HG02623 (cell line): ENCODE data around the gene COA8.

ENCODE experiments used
- ATAC-seq: cut with Tn5 transposase; IDR thresholded peaks from one replicate; pipeline ENCODE4 v1.9.1; 2021; ENCODE audit warnings: moderate library complexity; ENCODE audit not compliant: unreplicated experiment

The COA8 gene

DNA sequence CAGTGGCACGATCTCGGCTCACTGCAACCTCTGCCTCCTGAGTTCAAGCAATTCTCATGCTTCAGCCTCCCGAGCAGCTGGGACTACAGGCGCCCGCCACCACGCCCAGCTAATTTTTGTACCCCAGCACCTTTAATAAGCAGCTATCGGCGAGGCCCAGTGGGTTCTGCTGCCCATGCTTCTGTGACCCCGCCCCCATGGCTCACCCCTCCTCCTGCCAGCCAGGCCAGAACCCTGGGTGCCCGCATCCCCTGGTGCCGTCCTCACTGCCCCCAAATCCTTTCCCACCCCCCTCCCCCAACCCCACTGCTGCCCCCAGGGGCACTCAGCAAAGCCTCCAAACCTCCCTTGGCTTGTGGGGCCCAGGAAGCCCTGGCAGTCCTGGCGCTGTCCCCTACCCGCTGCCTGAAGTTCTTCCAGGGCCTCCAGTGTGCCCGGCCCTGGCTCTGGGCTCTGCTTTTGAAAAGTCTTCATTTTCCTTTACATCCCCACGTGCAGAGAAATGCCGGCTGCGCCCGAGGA lies 14.8 kb upstream of the COA8 start:
- no peak for ATAC-seq

DNA sequence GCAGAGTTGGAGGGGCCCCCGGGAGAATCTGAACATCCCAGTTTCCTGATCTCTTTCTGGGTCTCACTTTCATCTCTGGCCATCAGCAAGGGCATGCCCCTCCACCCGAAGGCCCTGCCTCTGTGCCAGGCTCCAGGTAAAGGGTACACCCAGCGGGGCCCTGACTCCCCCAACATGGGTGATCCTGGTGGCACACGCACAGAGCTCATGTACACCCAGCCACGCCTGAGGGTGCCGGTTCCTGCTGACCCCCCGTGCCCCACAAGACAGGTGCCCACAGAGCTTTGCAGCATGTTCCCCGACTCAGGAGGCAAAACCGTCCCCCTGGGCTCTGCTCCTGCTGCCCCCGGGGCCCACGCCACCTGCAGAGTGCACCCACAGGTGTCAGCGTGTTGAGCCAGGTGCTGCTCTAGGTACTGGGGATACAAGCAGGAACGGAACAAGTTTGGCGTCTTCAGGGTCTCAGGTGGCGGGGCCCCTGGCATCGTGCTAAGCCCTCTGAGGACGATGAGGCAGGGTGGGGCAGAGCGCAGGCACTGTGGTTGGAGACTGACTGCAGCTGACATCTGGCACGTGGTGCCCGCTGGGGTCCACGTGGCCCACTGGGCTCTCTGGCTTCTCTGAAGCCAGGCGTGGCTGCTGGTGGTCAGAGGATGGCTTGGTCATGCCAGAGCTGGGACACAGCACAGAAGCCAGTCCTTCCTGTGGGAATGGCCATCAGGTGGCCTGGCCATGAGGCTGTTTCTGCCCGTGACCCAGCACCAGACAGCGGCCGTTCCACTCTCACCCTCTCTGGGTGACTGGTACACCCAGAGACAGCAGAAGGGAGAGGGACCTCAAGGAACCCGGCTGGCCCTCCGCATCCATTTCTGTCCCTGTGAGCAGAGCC lies 14.1 kb upstream of the COA8 start:
- ATAC-seq: no peak

DNA sequence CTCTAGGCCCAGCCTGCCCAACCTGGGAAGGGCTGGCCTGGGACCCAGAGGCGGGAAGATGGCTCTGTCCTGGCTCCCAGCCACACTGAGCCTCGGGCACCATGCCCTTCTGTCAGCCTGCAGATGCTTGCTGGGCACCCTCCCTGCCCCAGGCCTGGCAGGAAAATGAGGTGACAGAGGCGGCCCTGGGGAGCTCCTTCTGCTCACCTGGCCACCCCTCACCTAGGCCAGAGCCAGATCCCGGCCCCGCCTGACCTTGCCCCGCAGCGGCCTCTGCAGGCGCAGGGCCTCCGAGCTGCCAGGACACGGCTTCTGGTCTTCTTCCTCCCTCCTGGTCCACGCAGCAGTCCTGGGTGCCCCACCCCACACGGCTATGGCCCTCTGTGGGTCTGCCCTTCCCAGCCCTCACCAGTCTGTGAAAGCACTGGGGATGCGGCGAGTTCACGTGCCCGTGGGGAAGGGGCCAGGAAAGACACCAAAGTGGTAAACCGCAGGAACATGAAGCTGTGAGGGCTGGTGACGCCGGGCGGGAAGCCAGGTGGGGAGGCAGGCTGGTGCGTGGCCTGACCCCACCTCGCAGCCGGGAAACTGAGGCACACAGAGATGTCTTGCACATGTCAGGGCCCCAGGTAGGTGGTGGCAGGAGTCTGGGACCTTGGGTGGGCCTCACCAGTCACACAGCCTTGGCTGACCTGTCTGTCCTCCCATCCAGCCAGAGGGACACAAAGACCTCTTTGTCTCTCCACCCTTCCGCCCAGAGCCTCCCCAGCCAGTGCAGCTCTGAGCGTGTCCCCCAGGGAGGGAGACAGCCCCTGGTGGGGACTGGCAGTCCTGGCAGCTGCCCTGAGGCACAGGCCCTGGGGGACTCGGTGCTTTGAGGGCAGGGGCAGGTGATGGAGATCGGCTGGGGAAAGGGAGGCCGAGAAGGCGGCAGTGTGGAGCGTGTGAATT lies 13.1 kb upstream of the COA8 start:
- no peak for ATAC-seq

DNA sequence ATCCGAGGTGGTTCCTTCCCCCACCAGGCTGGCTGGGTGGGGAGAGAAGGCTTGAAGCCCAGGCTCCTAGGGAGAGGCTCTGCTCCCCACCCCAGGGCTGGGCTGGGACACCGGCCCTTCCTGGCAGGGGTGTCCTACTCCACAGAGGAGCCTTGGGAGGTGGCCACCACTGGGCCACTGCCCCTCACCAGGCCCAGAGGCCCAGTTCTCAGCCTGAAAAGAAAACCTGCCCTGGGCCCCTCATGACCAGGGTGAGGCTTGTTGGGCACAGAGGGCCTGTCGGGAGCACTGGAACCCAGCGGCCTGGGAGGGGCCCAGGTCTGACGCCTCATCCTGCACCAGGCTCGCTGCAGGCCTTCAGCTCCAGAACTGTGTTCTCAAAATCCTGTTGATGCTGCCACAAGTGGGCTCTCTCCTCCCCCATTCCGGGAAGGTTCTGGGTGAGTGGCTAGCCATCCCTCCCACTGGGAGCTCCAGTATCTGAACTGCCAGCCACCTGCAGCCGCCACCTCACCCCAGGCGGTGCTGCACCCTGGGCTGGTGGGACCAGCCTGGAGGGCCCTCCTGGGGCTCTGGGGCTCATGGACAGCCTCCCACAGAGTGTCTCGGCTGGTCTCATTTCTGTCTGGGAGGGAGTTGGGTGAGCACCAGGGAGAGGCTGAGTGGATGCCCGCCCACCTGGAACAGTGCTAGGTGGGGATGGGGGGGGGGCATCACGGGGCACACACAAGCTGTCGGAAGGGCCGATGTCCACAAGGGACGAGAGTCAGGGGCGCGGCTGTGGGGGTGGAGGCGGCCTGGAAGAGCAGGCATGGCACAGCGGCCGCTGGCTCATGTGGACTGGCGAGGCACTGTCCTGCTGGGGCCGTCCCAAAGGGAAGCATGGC lies 12.1 kb upstream of the COA8 start:
- ATAC-seq: no peak

DNA sequence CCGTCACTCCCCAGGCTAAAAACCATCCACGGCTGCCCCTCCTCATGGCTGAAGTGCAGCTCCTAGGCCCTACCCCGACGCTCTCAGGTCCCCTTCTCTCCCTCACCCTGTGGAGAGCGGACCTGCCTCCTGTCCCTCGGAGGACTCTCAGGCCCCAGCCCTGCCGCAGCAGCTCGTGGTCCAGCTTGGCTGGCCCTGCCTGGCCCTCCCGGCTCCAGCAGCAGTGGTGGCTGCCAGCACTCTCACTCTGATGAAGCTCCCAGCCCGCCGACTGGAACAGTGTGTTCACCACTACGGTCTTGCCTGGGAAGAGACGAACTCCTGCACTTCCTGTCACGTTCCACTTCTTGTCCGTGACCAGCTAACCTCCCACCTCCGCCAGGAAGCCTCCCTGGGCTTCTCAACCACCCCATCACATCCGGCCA lies 11.4 kb upstream of the COA8 start:
- no peak for ATAC-seq

DNA sequence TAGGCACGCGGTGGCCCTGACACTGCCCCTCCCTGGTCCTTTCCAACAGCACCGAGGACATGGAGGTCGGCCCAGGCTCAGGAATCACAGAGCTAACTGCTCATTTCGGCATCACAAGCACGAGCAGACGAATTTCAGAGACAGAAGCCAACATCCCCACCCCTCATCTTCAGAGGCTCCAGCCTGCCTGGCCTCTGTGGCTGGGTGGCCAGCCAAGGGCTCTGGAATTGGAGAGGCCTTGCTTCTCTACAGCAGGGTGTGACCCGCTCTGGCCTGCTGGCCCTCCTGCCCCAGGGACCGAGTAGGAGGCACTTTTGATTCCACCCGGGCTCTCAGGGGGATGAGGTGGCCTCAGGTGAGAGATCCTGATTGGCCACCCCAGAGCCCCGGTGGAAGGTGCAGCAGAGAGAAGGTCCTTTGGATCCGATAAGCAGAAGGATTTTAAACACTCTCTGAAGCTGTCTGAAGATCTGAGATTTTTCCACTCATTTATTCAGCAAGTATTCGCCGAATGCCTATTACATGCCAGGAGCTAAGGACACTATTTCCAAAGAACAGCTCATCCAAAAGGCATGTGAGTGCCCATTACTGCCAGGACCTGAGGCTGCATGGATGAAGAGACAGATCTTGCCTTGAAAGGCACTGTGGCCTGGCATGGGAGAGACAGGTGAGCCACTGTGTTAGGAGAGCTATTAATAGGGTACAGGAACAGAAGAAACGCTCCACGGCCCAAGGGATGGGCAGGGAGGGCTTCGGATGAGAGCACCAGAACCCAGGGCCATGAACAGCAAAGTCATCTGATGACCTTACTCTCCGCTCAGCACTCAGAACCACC lies 10.5 kb upstream of the COA8 start:
- ATAC-seq: no peak

DNA sequence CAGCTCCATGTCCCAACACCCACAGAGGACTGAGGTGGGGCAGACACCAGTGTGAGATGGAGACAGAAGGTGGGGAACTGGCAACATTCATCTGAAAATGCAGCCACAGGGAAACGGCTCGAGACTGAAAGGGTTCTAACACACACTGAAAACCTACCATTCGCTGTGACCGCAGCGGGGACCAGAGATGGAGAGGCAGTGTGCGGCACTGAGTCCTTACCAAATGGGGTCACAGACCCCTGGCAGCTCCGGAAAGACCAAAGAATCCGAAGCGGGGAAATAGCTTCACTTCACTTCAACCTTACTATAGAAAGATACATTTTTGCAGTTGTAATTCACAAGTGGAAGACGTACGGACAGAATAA lies 9.9 kb upstream of the COA8 start:
- ATAC-seq: no peak

DNA sequence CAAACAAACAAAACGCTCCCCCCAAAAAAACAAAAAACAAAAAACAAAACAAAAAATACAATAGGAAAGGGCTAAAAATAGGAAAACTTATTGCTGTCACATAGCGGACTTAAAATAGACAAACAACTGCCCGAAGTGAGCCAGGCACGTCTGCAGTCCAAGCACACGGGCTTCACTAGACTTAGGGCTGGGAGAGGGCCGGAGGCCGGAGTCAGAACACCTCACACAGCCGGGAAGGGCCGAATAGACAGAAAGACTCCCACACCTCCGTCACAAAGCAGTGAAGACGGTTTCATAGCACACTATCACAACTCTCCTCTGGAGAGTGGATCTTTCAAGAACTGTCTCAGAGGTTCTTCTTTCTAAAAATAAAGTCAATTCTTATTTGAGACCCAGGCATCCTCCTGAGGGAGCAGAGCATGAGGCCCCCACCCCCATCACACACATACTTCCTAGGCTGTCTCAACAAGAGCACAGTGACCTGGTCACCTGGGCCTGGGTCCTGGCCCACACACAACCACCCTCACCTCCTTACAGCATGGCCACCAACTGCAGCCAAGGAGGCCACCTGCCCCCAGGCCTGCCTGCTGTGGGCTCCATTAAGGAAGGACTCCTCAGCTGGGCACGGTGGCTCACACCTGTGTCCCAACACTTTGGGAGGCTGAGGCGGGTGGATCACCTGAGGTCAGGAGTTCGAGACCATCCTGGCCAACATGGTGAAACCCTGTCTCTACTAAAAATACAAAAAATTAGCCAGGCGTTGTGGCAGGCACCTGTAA lies 7.0 kb upstream of the COA8 start:
- ATAC-seq: no peak

DNA sequence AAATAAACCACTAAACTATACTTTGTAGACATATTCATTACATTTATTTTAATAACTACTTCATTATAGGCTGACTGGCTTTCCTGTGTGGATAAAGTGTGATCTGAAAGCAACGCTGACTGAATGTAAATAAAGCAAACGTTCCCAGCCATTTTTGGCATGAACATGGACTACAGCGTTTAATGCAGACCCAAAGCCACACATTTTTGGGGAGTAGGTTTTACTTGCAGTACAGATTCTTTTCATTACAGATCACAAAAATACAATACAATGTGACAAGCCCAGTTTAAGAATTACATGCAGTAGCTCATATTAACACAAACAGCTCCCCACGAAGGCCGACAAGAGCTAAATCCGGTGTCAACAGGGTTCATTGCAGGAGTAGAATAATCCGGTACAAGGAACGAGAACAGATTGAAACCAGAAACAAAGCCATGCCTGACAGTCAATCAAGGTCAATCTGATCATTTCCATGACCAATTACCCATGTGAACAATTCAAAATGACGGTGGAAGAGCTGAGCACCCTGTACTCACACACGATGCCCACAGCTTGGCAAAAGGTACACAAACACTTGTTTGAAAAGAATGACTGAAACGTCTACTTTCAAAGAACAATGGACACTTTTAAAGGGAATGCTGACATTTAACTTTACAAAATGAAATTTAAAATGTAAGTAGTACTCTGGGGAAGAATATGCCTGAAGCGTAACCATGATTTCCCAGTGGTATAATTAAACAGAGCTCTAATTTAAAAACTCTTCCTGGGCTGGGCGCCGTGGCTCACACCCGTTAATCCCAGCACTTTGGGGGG lies 5.6 kb upstream of the COA8 start:
- no peak for ATAC-seq

DNA sequence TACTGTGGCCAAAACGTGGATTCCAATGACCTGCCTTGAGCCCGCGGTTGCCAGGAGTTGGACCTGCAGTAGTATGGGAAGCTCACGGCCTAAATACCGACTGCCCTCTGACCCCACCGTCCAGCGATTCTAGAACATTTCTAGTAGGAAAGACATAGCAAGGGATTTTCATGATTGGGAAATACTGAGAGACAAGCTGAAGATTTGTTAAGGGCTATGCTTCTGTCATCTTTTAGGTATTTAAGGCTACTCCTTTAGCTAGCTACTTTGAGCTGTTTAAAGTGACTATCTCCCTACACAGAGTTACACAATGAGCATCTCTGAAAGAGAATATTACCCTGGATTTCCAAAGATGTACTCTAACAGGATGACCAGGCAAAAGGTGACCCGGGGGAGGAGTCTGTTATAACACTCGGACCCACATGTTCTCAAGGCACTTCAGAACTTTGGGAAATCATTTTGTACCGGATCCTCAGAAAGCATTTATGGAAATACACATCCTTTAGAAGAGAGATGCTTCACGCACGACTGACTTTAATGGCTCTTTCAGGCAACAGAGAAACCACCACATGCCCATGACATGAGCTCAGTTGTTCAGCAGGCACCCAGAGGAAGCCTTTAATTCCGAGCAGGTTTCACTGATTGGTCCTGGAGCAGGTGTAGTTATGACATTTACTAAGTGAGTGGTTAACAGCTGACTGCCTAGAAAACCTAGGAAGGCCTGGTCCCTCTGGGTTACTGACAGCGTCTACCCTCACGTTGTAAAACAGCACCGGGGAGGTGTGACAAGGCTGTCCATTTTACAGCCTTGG lies 4.5 kb upstream of the COA8 start:
- no peak for ATAC-seq

DNA sequence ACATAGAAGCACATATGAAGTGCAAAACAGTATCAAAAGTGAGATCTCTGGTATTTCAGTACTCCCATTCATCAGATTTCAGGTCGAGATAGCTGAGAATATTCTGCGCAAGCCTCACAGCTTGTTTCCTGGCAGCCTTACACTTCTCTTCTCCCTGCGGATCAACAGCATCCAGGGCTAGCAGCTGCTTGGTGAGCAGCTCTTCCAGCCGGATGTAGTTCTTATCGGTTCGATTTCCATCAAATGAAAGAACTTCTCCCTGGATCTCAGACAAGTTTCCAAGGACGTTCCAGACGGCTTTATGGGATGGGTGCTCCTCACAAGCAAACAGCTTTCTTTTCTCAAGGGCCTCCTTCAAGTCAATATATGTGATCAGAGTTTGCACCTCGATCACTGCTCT lies 3.0 kb upstream of the COA8 start:
- no peak for ATAC-seq

DNA sequence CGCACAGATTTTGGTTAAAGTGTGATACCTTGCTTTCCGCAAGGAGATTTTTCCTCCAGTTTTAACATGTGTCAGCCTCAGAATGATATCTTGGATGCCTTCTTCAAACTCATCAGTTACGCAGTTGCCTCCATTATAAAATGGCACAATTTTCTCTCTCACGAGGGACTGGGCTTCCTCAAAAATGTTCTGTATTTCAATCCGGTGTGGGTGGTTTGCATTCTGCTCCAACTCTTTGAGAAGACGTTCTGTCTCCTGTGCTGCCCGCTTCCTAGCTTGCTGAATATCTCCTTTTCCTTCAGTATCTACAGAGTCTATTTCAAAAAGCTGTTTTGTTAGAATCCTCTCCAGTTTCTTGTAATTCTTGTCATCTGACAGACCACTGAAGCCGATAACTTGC lies 2.1 kb upstream of the COA8 start:
- no peak for ATAC-seq

DNA sequence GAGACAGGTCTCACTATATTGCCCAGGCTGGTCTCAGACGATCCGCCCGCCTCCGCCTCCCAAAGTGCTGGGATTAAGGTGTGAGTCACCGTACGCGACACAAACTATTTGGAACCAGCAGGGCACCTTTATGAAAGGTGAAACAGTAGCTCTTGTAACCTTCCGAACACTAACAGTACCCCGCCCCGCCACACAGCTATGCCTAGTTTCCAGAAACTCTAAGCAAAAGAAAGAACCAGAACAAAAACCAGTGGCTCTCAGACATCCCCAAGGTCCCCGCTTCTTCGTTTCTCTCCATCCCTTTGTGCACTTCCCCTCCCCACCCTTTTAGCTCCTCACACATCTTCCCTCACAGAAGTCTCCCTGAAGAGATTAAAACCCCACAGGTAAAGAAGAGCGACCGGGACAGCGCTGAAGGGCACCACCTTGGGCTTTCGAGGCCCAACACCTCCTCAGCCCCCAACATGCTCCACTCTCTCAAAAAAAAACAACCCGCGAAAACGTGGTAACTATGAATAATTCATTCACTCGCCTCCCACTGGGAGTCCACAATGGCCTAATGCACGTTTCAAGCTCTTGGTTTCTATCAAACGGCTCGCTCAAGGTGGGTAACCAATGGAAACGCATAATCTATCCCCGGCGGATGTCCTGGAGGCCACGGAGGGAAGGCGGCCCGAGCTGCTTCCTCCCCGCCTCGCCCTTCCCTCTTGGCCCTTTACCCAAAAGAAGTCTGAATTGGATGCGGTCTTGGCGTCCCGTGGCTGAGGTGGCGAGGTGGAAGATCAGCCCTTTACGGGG lies 1.2 kb upstream of the COA8 start:
- peak; percentile 23 for ATAC-seq

DNA sequence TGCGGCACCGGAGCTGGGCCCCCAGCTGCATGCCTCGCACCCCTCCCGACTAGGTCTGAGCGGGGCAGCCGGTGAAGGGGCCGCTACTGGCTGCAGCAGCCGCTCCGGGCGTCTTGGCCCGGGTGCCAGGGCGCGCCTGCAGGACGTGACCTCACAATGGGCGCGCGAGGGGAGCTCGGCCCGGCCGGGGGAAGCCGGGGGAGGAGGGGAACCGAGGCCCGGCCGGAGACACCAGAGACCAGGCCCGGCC lies 656 bp upstream of the COA8 start:
- peak; percentile 24 for ATAC-seq

DNA sequence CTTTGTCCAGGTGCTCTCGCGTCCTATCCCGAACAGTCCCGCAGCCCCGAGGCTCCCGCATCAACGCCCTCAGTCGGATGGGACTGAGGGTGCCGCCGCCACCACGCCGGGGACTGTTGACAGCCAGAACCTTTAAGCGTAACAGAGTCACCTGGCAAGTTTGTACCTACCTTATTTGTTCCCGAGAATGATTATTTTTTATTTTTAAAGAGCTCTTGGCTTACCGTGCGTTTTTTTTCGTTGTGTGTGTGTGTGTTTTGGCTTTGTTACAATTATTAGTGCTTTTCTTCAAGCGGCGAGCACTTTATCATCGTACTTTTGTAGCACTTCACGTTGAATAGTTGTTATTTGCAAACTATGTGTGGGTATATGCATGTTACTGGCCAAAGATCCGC lies 463 bp downstream of the COA8 start:
- no peak for ATAC-seq

DNA sequence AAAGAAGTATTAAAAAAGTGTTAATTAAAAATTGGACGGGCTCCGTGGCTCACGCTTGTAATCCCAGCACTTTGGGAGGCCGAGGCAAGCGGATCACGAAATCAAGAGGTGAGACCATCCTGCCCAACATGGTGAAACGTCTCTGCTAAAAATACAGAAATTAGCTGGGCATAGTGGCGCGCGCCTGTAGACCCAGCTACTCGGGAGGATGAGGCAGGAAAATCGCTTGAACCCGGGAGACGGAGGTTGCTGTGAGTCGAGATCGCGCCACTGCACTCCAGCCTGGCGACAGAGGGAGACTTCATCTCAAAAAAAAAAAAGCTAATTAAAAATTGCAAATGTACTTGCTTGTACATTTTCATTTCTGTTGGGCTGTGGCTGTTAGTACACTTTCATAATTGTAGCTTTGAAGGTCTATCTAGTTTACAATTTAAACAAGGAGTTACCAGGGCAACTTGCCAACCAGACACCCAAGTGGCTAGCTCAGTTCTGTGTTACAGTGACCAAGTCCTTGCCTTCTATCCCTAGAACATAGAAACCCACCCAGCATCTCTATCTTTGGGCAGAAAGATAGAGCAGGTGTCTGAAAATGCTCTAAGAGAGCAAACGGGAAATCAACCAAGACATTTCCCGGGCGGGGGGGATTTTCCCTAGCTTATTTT lies 1.2 kb downstream of the COA8 start:
- no peak for ATAC-seq
